GM19238 (cell line): ENCODE results near the gene SEC14L1.
"Not testable (repeated sequence)": the region's sequence is repeated elsewhere in the genome, so short reads cannot be mapped to it uniquely, and the experiment has no call there.

Experiments
- DNase-seq: peaks from one replicate; pipeline ENCODE4 v3.0.0; 2011; ENCODE audit warnings: low spot score; ENCODE audit not compliant: insufficient read length

The SEC14L1 gene

GRCh38 chr17:77140878-77141767, at the start of gene SEC14L1:
Gene SEC14L1, plus strand, starts transcription at chr17:77140969. Its CDS starts 2,628 bp downstream, at chr17:77143597.
- DNase-seq: peak; percentile 20

DNA sequence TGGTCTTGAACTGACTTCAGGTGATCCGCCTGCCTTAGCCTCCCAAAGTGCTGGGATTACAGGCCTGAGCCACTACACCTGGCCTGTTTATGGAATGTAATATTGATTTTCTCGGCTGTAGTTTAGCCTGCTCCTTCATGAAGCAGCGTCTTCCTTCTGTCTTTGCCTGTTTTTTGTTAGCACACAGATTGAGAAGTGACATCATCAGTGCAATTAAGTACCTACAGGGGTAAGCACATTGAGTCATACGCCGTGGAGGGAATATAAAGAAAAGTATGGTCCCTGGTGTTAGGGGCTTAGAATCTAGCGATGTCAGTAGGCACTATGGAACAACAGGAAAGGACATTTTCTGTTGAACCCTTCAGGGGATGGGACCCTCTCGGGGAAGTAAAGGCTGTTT, 48.7 kb upstream of the SEC14L1 start:
- no peak for DNase-seq

GRCh38 chr17:77095461-77095860, 45.3 kb upstream of the SEC14L1 start:
- DNase-seq: no peak

DNA sequence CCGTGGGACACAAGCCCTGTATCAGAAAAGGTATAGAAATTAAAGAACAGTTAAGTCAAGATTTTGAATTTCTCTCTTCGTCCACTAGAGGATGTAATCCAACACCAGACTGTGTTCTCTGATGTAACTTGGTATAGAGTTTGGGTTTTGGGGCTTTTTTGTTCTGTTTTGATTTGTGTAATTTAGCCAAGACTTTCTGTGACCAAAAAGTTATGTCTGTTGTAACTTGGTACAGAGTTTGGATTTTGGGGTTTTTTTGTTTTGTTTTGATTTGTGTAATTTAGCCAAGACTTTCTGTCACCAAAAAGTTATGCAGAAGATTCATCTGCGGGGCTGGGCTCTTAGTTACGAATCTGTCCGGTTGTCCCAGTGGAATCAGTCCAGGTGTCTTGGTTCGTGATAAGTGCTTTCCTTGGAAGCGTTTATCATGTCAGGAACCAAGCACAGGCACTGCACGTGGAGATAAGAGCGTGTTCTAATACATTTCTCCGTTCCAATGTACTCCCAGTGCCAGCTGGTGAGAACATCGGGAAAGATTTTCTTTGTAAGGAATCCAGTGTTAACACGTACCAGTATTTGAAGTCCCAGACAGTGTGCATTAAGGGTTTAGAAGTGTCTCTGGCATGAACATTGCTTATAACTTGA, 44.1 kb upstream of the SEC14L1 start:
- DNase-seq: no peak

DNA sequence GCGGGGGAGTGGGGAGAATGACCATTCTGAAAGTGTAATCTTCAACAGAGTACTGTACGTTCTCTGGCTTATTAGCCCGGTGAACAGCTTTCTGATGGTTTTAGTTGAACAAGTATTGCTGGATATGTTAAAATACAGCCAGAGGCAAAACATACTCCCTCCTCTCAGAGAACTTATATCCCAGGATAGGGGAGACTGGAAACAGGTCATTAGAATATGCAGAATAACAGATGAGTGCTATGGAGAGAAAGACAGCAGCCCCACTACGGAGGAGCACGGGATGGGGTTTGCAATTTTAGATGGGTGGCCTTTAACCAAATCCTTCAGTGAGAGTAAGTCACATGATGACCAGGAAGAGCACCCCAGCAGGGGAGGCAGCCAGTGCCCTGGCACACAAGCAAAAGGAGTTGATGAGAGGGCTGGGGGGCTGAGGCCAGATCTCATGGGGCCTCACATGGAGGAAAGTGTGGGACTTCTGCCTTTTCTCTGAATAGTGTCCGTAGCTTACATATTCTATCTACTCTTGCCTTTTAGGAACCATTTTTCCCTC, 43.1 kb upstream of the SEC14L1 start:
- no peak for DNase-seq

DNA sequence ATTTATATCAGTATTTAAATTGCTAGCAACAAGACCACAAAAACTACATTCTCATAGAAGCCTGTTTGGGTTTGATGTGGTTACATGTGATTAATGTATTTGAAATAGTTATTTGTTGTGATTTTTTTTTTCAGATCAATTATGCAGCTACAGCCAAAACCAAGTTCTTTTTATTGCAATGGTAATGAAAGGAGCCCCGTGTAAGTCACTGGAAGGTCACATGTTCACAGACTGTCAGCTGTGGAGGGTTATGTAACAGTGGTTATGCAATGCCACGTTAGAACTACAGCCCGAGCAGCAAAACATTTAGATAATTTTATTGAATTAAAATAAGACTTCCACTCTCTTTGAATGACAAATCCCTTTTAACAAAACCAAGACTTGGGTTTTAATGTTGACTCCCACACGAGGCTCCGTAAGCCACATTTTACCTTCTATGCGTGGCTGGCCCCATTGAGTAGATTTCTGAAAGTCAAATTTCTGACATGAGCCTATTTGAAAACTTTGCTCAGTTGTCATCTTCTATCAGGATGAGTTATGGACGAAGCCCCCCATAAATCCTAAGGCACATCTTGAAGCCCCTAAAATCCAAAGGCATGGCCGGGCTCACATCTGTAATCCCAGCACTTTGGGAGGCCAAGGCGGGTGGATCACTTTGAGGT, 41.8 kb upstream of the SEC14L1 start:
- no peak for DNase-seq

DNA sequence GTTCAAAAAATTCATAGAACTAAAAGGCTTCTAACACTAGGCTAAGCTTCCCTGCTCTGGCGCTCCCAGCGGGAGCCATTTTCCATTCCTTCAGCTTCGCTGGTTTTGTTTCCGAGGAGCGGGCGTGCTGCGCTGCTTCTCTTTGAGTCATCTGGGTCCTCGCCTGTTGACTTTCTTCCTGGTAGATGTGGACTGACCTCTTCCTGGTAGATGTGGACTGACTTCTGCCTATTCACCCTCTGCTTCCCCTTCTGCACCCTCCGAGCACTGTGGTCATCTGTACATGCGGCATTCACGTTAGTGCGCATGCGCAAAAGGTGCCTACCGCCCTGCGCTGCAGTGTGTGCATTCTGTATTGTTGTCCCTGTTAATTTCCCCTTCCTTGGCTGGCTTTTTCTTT, 40.8 kb upstream of the SEC14L1 start:
- DNase-seq: no peak

- DNase-seq: no peak
Measured at GRCh38 chr17:77101521-77102410, 39.0 kb upstream of the SEC14L1 start.

DNA sequence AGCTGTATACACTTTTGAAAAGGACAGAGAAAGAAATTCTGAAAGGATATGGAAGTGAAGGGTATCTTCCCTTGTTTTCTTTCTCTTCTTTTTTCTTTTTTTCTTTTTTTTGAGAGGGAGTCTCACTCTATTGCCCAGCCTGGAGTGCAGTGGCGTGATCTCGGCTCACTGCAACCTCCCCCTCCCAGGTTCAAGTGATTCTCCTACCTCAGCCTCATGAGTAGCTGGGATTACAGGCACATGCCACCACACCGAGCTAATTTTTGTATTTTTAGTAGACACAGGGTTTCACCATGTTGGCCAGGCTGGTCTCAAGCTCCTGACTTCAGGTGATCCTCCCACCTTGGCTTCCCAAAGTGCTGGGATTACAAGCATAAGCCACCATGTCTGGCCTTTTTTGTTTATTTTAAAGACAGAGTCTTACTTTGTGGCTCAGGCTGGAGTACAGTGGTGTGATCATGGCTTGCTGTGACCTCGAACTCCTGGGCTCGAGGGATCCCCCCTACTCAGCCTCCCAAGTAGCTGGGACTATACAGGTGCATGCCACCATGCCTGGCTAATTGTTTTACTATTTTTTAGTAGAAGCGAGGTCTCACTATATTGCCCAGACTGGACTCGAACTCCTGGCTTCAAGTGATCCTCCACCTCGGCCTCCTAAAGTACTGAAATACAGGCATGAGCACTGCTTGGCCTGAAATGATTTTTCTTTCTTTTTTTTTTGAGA, 38.2 kb upstream of the SEC14L1 start:
- DNase-seq: not testable (repeated sequence)

GRCh38 chr17:77105706-77106105, 35.1 kb upstream of the SEC14L1 start:
- DNase-seq: no peak

GRCh38 chr17:77106874-77107358, 33.9 kb upstream of the SEC14L1 start:
- no peak for DNase-seq

GRCh38 chr17:77107506-77108433, 33.0 kb upstream of the SEC14L1 start:
- no peak for DNase-seq

- no peak for DNase-seq
Measured at GRCh38 chr17:77109159-77109759, 31.5 kb upstream of the SEC14L1 start.

DNA sequence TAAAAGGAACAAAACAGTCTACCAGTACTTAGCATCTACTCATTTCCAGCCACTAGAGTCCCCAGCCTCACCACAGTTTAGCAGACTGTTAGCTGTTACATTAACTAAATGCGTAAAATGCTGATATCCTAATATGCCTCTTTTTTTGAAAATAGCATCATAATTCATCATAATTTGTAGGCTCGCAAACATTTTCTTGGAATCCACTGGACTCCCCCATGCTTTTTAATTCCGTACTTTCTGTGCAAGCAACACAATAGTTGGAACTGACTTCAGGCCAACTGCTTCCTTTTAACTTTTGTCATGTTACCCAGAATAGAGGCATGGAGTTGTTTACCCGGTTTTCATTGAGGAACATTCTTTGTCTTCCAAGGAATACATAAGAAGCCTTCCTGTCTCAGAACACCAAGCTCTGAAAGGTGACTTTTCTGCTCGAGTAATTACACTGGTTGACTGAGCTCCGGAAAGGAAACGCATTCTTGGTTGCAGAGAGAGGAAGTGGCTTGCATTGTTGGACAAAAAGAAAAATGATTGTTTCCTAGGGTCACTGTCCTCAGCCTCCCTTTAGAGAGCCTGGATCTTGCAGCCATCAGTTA, 30.9 kb upstream of the SEC14L1 start:
- DNase-seq: no peak

DNA sequence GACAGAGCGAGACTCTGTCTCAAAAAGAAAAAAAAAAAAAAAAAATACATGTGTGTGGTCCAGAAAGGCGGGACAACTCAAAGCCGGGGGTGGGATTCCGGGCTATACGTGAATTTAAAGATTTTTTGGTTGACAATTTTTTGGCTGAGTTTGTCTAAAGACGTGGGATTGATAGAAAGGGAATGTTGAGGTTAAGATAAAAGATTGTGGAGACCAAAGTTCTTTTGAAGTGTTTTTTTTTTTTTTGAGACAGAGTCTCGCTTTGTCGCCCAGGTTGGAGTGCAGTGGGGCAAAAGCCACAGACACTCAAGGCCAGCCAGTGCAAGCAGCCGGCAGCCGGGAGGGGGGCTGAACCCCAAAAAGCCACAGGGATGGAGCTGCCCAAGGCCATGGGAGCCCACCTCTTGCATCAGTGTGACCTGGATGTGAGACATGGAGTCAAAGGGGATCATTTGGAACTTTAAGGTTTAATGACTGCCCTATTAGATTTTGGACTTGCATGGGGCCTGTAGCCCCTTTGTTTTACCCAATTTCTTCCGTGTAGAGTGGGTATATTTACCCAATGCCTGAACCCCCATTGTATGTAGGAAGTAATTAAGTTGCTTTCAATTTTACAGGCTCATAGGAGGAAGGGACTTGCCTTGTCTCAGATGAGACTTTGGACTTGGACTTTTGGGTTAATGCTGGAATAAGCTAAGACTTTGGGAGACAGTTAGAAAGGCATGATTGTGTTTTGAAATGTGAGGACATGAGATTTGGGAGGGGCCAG, 29.4 kb upstream of the SEC14L1 start:
- DNase-seq: not testable (repeated sequence)

GRCh38 chr17:77111934-77112296, 28.9 kb upstream of the SEC14L1 start:
- no peak for DNase-seq

DNA sequence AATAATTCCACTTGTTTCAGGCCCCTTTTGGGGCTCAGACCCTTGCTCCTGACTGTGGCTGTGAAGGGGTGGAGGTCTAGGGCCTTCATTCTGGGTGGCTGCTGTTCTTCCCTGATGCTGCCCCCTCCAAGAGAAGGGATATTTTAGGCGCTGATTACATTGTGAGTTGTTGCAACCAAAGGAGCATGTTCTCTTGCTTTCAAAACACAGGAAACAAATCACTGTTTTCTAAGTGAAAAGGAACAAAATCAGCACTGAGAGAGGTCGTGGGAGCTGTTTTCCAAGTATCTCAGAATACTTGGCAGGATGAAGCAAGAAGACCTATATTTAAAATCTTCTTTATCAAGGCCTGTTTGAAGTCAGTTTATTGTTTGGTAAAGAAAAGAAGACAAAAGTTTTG, 25.3 kb upstream of the SEC14L1 start:
- DNase-seq: no peak
